ENCODE data around the gene SEC23A.

- TF ChIP-seq, protein P1, sequence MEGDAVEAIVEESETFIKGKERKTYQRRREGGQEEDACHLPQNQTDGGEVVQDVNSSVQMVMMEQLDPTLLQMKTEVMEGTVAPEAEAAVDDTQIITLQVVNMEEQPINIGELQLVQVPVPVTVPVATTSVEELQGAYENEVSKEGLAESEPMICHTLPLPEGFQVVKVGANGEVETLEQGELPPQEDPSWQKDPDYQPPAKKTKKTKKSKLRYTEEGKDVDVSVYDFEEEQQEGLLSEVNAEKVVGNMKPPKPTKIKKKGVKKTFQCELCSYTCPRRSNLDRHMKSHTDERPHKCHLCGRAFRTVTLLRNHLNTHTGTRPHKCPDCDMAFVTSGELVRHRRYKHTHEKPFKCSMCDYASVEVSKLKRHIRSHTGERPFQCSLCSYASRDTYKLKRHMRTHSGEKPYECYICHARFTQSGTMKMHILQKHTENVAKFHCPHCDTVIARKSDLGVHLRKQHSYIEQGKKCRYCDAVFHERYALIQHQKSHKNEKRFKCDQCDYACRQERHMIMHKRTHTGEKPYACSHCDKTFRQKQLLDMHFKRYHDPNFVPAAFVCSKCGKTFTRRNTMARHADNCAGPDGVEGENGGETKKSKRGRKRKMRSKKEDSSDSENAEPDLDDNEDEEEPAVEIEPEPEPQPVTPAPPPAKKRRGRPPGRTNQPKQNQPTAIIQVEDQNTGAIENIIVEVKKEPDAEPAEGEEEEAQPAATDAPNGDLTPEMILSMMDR (IDR thresholded peaks at IDR 0.05; ENCODE audit: low read depth, low read length, poor library complexity, severe bottlenecking), result no peak
- no peak for TF ChIP-seq EZH2phosphoT487 (IDR thresholded peaks at IDR 0.05; ENCODE audit: borderline replicate concordance, low read length)
These were observed 15.5 kb downstream of the SEC23A start for GRCh38 chr14:39087493-39087892.

Data from DOHH2 (cell line).